ENCODE measurements around the gene NT5C1B.

NT5C1B gene

GRCh38 chr2:18610651-18611050 is 21.3 kb upstream of the NT5C1B start:
- DNase-seq (ENCODE audit: low read depth in 1 of 2, low spot score in 1 of 2), result no peak
- H3K27ac ChIP-seq (replicated peaks), result no peak overlapping the region
- TF ChIP-seq GABPA (IDR thresholded peaks at IDR 0.05; ENCODE audit: low read depth) (no peak), SPI1 (IDR thresholded peaks at IDR 0.05; ENCODE audit: borderline replicate concordance, low read depth) (no peak)

GRCh38 chr2:18610090-18610489 is 20.7 kb upstream of the NT5C1B start:
- no peak for DNase-seq (ENCODE audit: low read depth in 1 of 2, low spot score in 1 of 2)
- TF ChIP-seq POLR2AphosphoS5 (IDR thresholded peaks at IDR 0.05; ENCODE audit: low read depth) (no peak), CTCF (IDR thresholded peaks at IDR 0.05; ENCODE audit: insufficient read depth, low read length) (no peak), SPI1 (IDR thresholded peaks at IDR 0.05; ENCODE audit: borderline replicate concordance, low read depth) (no peak)
- no peaks in the 10 kb centered on the region for H3K27me3 ChIP-seq (ENCODE audit: insufficient read depth, poor library complexity, severe bottlenecking)
- H3K4me3 ChIP-seq (replicated peaks; ENCODE audit: insufficient read depth, low read length), result no peak overlapping the region
- H3K27ac ChIP-seq (replicated peaks), result no peak overlapping the region

More at GRCh38 chr2:18610651-18611050, 21.3 kb upstream of the NT5C1B start:
- H3K27me3 ChIP-seq (ENCODE audit: insufficient read depth, poor library complexity, severe bottlenecking), result no peaks in the 10 kb centered on the region
- H3K4me3 ChIP-seq (replicated peaks; ENCODE audit: insufficient read depth, low read length), result no peak overlapping the region

GRCh38 chr2:18605115-18605514 is 15.7 kb upstream of the NT5C1B start:
- H3K27me3 ChIP-seq (ENCODE audit: insufficient read depth, poor library complexity, severe bottlenecking), result no peaks in the 10 kb centered on the region
- H3K27ac ChIP-seq (replicated peaks), result no peak overlapping the region
- TF ChIP-seq GABPA (IDR thresholded peaks at IDR 0.05; ENCODE audit: low read depth) (no peak), CTCF (IDR thresholded peaks at IDR 0.05; ENCODE audit: insufficient read depth, low read length) (no peak), REST (IDR thresholded peaks at IDR 0.05; ENCODE audit: insufficient replicate concordance, low read depth) (no peak), SPI1 (IDR thresholded peaks at IDR 0.05; ENCODE audit: borderline replicate concordance, low read depth) (no peak), POLR2AphosphoS5 (IDR thresholded peaks at IDR 0.05; ENCODE audit: low read depth) (no peak)
- H3K4me3 ChIP-seq (replicated peaks; ENCODE audit: insufficient read depth, low read length), result no peak overlapping the region
- DNase-seq (ENCODE audit: low read depth in 1 of 2, low spot score in 1 of 2), result no peak

GRCh38 chr2:18604531-18604885 is 15.1 kb upstream of the NT5C1B start:
- no peaks in the 10 kb centered on the region for H3K27me3 ChIP-seq (ENCODE audit: insufficient read depth, poor library complexity, severe bottlenecking)

More at GRCh38 chr2:18604531-18604885, 15.1 kb upstream of the NT5C1B start:
- TF ChIP-seq REST (IDR thresholded peaks at IDR 0.05; ENCODE audit: insufficient replicate concordance, low read depth), result no peak
- TF ChIP-seq GABPA (IDR thresholded peaks at IDR 0.05; ENCODE audit: low read depth), result no peak
- TF ChIP-seq CTCF (IDR thresholded peaks at IDR 0.05; ENCODE audit: insufficient read depth, low read length), result no peak
- no peak for TF ChIP-seq SPI1 (IDR thresholded peaks at IDR 0.05; ENCODE audit: borderline replicate concordance, low read depth)
- TF ChIP-seq POLR2AphosphoS5 (IDR thresholded peaks at IDR 0.05; ENCODE audit: low read depth), result no peak
- Histone ChIP-seq H3K4me3 (replicated peaks; ENCODE audit: insufficient read depth, low read length) (no peak overlapping the region), H3K27ac (replicated peaks) (no peak overlapping the region)
- DNase-seq (ENCODE audit: low read depth in 1 of 2, low spot score in 1 of 2), result no peak
